Adipocyte (in vitro differentiated cells): Measurements from ENCODE around the gene KCTD3.

Experiments used
- DNase-seq: peaks from one replicate; pipeline ENCODE4 v3.0.0-alpha.2; 2015; ENCODE audit warnings: low read depth
- H3K27me3 ChIP-seq: replicated peaks from 2 replicates; pipeline ENCODE4 v1.7.0; 2013; ENCODE audit warnings: mild to moderate bottlenecking, low read length, moderate library complexity; ENCODE audit not compliant: control insufficient read depth, insufficient read depth
- H3K36me3 ChIP-seq: 2 replicates; pipeline ENCODE4 v1.7.0; 2013; ENCODE audit warnings: low read length, mild to moderate bottlenecking, moderate library complexity; ENCODE audit not compliant: control insufficient read depth, insufficient read depth, severe bottlenecking
- H3K4me1 ChIP-seq: 2 replicates; pipeline ENCODE4 v1.7.0; 2013; ENCODE audit warnings: mild to moderate bottlenecking, low read length, moderate library complexity; ENCODE audit not compliant: control insufficient read depth, insufficient read depth
- H3K4me3 ChIP-seq: 2 replicates; pipeline ENCODE4 v1.7.0; 2013; ENCODE audit warnings: mild to moderate bottlenecking, low read length, moderate library complexity
- H3K9ac ChIP-seq: 2 replicates; pipeline ENCODE4 v1.7.0; 2013; ENCODE audit warnings: mild to moderate bottlenecking, low read length, moderate library complexity
- H3K9me3 ChIP-seq: 2 replicates; pipeline ENCODE4 v1.7.0; 2013; ENCODE audit warnings: mild to moderate bottlenecking, low read length, moderate library complexity; ENCODE audit not compliant: control insufficient read depth

Gene KCTD3

DNA sequence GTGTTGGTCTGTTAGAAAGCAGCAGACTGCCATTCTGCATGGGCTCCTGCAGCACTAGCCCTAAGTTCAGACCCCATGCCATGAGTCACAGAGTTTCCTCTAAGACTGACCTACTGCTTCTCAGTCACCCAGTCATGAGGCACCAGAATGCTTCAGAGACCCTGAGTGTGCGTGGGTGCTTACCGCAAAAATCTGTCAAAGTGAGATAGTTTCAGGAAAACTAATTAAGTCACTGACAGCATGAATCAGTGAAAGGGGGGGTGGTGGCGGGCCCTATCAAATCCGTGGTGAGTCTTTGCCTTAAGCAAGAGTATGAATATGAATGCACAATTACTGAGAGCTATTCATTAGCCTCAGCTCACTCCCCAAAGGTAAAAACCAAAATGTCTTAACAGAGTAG, 98.1 kb downstream of the KCTD3 start:
- Histone ChIP-seq H3K9ac (no peak overlapping the region), H3K4me1 (peaks cover 11% of the 10 kb centered on the region), H3K9me3 (no peaks in the 10 kb centered on the region), H3K4me3 (no peak overlapping the region), H3K36me3 (no peaks in the 10 kb centered on the region), H3K27me3 (no peaks in the 10 kb centered on the region)
- peak; percentile 46 for DNase-seq

DNA sequence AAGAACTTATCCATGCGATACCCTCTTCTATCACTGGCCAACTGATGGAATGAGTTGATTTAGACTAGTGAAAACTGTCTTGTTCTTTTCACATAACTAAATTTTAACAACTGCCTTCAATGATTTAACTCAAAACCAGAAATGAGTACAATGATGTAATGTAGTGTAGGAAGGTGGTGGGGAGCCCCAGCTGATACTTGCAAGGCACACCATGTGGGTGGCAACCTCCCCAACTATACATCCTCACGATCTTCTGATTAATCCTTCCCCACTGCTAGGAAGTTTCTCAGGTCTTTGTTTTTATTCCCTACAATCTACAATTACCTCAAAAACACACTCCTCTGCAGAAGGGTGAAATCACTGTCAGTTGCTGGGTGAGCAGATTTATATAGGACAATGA, 100.7 kb downstream of the KCTD3 start:
- Histone ChIP-seq H3K36me3 (no peaks in the 10 kb centered on the region), H3K4me3 (no peak overlapping the region), H3K4me1 (peaks cover 14% of the 10 kb centered on the region), H3K9me3 (no peaks in the 10 kb centered on the region), H3K27me3 (no peaks in the 10 kb centered on the region), H3K9ac (no peak overlapping the region)
- DNase-seq: no peak

DNA sequence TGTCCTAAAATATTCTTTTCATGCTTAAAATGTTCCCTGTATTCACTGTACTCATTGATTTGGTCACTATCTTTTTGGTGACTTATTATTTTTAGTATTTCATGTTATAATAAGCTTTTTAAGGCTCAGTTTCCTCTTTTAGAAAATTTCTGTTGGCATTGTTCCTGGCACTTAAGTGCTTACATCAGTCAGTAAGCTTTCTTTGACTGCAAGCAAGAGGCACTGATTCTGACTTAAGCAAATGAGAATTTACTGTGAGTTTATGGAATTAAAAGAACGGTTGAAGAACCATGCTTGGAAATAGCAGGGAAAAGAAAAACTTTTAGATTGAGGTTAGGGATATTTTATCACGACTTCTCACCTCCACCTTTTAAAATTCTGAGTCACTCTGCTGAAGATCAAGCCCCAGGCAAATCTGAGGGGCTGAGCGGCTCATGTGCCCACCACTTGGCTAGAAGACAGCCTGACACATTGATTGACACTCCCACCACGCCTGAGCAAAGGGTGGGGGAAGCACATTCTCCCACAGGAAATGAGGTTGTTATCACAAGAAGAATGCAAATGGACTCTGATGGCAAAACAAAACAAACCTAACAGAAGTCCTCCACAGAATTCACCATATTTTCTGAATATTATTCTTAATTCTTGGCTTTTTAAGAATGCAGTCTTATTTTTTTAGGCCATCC, 102.8 kb downstream of the KCTD3 start:
- Histone ChIP-seq H3K4me3 (no peak overlapping the region), H3K9ac (no peak overlapping the region), H3K9me3 (no peaks in the 10 kb centered on the region), H3K27me3 (no peaks in the 10 kb centered on the region), H3K4me1 (peaks cover 14% of the 10 kb centered on the region), H3K36me3 (no peaks in the 10 kb centered on the region)
- DNase-seq: peak; percentile 64
